Erythroblast (primary cell): ENCODE data around the gene RIMS1.

Source experiments
- GATA1 ChIP-seq: IDR thresholded peaks from 2 replicates; pipeline ENCODE4 v1.6.1; 2011; ENCODE audit warnings: low read depth, mild to moderate bottlenecking, control low read depth, low read length, moderate library complexity
- POLR2A ChIP-seq: IDR thresholded peaks from 2 replicates; pipeline ENCODE4 v1.6.1; 2011; ENCODE audit warnings: mild to moderate bottlenecking, low read length

DNA sequence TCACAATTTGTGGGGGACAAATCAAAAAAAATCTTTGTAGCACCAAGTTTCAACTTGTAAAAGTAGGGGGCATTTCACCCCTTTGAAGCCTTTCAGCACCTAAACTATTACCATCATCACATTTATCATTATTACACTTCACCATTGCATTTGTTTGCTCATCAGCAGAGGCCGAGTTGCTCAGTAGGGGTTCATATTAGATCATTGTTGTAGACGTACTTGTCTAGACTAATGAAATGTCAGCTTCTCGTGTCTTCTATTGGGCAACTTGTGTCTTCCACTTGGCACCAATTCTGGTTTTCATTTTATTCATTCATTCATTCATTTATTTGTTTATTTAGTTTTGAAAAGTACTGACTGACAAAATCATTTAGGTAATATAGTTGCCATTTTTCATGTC is 397.2 kb downstream of the RIMS1 start:
- no peak for TF ChIP-seq POLR2A
- no peak for TF ChIP-seq GATA1
